Activated CD4-positive, CD25-positive, alpha-beta regulatory T cell treated with anti-CD3 and anti-CD28 coated beads, Interleukin-2, amount 50 U/mL, for 24 hours (primary cell): ENCODE results near the gene TUBGCP3.

Experiments used
- ATAC-seq, 2 donors: fragments of 150-1000 bp; cut with Tn5 transposase; one replicate each; pipeline ENCODE4 v1.10.0; 2021; ENCODE audit warnings: mild to moderate bottlenecking in 1 of 2, moderate library complexity in 1 of 2

Gene TUBGCP3

DNA sequence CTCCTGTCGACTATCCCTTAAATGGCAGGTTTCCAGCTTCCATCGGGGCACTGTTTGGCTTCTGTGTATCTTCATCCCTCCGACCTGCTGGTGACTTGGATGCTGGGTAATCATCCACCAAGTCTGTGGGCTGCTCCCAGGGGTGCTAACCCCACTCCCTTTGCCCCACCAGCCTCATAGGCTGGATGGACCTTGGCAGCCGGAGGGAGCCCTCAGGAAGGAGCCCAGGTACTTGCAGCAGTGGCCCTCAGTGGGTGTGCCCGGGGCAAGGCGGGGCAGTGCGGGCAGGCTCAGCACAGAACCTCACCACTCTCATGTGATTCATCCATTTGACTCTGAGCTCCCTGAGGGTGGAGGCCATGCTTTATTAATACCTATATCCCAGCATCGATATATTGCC, 27.4 kb upstream of the TUBGCP3 start:
- ATAC-seq = no peak

DNA sequence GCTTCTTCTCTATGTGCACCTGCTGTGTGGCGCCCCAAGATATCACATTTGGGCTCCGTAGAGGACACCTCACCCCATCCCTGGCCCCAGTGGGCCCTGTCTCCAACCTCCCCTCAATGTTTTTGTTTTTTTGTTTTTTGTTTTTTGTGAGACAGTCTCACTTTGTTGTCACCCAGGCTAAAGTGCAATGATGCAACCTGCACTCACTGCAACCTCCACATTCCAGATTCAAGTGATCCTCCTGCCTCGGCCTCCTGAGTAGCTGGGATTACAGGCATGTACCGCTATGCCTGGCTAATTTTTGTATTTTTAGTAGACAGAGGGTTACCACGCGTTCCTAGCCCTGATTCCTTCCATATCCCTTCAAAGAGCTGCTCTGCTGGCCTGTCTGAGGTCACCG, 26.9 kb upstream of the TUBGCP3 start:
- no peak for ATAC-seq

GRCh38 chr13:112608212-112608611, 20.3 kb upstream of the TUBGCP3 start:
- no peak for ATAC-seq

GRCh38 chr13:112606109-112607001, 18.4 kb upstream of the TUBGCP3 start:
- ATAC-seq = peak; percentile 99 to 100

GRCh38 chr13:112605531-112605990, 17.6 kb upstream of the TUBGCP3 start:
- ATAC-seq = no peak

- ATAC-seq = no peak
Measured at GRCh38 chr13:112603641-112604225, 15.8 kb upstream of the TUBGCP3 start.

DNA sequence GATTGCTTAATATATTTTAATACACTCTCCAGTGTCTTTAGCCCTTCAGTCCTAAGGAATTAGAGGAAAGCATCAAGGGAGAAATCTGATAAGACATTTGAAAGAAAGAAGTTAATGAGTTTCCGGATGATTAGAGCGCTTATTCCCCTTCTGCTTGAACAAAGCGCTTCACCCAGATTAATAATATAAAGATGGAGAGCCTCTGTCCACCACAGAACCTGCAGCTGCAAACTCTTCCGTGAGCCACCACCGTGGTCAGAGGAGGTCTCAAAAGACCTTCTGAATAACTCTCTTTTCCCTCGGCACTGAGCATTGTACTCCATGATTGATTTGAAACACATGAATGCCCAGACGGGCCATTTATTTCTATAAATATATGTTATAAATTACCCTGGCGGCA, 14.2 kb upstream of the TUBGCP3 start:
- ATAC-seq = no peak

- ATAC-seq = no peak
Measured at GRCh38 chr13:112601371-112601770, 13.4 kb upstream of the TUBGCP3 start.

DNA sequence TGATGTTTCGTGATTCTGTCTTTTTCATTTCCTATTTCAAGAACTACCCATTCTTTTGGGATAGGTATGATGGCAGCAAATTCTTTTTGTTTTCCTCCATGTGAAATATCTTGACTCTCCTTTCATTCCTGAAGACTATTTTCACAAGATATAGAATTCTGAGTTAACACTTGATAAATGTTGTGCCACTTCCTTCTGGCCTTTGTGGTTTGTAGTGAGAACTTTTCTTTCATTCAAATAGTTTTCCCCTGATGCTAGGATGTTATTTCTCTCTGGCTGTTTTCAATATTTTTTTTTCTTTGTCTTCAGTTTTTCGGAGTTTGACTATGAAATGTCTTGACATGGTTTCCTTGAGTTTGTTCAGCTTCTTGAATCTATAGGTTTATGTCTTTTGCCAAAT, 8.3 kb upstream of the TUBGCP3 start:
- ATAC-seq = no peak

DNA sequence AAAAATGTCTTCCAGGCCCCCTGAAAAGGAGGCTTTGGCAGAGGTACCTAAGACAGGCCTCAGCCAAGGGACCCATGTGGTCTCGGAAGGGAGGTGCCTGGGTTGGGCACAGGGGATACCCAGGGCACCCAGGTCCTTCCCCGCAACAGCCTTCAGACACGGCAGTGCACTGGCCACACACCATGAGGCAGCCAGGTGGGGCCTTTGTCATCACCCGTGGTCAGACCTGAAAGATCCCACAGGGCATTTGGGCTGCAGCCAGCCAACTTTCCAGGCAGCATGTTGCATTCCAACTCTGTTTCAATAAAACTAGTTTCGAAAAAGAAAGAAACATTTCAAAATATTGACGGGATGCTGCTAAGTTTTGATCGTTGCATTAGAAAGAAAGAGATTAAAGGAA, 4.7 kb upstream of the TUBGCP3 start:
- no peak for ATAC-seq

DNA sequence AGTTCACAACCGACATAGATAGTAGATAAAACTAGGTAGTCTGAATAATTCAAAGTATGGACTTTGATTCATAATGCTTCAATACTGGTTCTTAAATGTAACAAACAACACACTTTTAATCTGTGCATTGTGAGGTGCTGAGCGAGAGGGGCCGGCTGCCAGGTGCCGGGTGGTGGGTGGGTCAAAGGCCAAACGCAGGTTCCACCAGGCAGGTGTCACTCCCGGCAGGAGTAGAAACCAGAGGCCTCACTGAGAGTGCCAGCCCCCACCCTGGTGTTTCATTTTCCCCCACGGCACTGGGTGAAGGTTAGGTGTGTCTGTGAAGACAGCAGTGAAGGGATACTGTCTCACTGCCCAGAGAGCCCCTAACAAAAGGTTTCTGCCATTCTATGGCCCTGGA, 4.2 kb upstream of the TUBGCP3 start:
- no peak for ATAC-seq

DNA sequence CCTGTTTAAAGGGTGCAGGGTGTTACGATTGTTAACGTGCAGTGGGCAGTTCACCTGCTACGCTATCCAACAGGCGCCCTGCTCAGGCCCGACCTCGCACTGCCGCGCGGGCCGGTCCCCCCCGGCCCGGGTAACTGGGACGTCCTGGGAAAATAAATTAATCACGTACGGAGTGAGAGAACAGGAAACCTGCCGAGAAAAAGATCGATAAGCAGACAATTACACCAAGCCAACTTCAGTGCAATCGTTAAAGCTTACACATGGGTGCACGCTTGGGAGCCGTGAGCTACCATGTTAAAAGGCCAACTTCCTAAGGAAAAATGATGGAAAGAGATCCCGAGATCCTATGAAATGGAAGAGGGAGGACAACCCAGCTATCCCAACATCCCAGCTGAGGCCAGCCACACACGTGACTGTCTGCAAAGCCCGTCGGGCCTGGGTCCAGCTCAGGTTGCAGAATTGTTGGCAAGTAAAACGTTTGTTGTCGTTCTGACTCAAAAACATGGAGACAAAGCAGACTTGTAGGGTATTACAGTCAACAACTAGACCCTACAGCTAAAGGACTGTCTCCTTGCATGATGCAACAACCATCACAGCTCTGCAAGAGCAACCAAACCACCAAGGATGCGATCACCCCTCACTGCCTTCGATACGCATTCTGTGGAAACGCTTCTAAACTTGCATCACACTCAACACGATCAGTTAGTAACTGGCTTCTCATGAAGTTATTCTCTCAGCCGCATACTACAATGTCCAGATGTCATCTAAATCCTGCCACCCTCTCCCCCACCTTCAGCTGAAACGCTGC, 741 bp upstream of the TUBGCP3 start:
- ATAC-seq = no peak

DNA sequence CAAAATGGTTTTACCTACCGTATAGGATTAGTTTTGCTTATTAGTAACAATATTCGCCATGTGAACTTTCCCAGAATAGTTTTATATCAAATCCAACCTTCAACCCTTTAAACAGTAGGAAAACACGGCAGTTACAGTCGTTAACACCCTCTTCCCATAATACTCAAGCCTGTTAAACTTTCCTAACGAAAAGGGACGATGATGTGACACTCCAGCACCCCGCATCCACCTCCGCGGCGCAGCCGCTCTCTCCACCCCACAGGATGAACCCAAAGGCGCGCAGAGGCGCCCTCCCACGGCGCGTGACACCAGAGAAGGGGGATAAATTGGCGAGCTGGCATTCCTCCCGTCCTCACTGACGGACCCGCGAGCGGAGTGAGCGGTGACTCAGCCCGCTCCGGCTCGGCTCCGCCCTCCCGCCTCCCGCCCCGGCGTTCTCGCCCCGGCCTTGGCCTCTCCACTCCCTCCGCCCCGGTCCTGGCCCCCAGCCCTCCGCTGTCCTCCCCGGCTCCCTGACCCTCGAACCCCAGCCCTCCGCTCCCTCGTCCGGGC, 665 bp downstream of the TUBGCP3 start:
- ATAC-seq = peak; percentile 78 to 79

GRCh38 chr13:112586334-112586960, 1.5 kb downstream of the TUBGCP3 start:
- no peak for ATAC-seq

- ATAC-seq = no peak
Measured at GRCh38 chr13:112583592-112584277, 4.2 kb downstream of the TUBGCP3 start.

DNA sequence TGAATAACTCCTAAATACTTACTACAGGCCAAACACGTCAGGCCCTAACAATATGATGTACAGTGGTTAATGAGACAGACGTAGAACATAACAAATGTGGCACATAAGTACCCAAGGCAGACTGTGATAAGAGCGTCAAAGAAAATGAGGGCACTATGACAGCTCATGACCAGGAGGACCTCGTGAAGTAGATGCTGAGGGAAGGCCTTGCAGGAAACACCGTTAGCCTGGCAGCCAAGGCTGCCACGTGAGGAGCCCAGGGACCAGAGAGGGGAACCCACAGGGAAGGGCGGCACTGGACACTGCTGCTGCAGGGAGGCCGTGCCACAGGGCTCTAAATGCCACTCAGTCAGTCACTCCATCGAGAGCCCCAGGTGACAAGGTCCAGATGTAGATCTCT, 5.7 kb downstream of the TUBGCP3 start:
- ATAC-seq = no peak

DNA sequence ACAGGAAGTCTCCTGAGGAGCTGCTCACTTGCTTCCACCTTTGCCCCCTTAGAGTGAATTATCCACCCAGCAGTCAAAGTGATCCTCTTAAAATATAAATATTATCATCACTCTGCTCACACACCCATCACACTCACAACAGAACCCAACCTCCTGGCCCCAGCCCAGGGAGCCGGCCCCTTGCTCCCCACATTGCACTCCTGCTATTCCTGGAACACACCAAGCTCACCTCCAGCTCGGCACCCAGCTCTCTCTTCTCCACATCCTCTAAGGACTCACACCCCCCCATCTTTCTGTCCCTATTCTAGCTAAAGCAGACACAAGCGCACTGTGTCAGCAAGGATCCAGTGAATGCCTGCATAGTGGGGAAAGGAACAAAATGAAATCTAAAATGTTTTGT, 7.0 kb downstream of the TUBGCP3 start:
- ATAC-seq = no peak

- ATAC-seq = no peak
Measured at GRCh38 chr13:112580211-112580610, 7.7 kb downstream of the TUBGCP3 start.

DNA sequence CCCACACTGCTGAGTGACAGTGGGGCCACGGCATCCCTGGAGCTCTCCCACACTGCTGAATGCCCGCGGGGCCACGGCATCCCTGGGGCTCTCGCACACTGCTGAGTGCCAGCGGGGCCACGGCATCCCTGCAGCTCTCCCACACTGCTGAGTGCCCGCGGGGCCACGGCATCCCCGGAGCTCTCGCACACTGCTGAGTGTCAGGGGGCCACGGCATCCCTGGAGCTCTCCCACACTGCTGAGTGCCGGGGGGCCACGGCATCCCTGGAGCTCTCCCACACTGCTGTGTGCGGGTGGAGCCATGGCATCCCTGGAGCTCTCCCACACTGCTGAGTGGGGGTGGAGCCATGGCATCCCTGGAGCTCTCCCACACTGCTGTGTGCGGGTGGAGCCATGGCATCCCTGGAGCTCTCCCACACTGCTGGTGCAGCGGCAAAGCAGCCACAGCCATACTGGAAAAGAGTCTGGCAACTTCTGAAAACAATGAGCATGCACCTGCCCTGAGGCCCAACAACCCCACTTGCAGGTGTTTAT, 8.6 kb downstream of the TUBGCP3 start:
- no peak for ATAC-seq

DNA sequence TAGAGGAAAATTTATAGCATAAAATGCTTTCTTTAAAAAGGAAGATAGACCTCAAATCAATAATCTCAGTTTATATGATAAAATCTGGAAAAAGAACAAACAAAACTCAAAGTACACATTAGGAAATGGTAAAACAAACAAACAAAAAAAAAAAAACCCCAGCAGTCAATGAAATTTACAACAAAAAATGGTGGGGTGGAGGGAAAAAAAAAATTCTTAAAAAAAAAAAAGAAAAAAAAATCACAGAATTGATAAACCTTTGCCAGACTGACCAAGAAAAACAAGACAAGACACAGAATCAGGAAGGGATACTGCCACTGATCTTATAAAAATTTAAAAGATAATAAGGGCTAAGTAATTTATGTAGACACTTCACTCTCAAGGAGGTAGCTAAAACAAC, 11.2 kb downstream of the TUBGCP3 start:
- ATAC-seq = no peak

DNA sequence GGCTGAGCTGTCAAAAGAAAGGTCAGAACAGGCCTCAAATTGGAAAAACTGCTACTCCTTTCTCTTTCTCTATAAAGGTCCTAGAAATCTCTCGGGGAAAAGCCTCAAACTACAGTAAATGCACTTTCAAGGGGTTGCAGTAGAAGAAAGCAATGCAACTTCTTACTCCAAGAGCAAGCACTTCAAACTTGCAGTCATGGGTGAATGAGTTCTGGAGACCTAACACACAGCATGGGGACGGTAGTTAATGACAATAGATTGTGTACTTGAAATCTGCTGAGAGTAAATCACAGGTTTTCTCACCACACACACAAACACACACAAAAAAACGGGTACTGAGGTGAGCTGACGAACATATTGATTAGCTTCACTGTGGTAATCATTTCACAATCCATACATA, 11.8 kb downstream of the TUBGCP3 start:
- no peak for ATAC-seq

- no peak for ATAC-seq
Measured at GRCh38 chr13:112575675-112576074, 12.3 kb downstream of the TUBGCP3 start.
